Mesenchymal stem cell (in vitro differentiated cells and primary cell): ENCODE results near the gene RNU6-1.

Experiments
- DNase-seq: peaks from one replicate; pipeline ENCODE4 v3.0.0-alpha.2; 2013
- H2AFZ ChIP-seq: one replicate; pipeline ENCODE4 v1.6.1; 2013; ENCODE audit warnings: low read depth, mild to moderate bottlenecking, control low read depth, inconsistent platforms, low read length, moderate library complexity
- H2AK5ac ChIP-seq: 2 replicates; pipeline ENCODE4 v1.6.1; 2013; ENCODE audit warnings: low read length, moderate library complexity, mild to moderate bottlenecking, inconsistent platforms; ENCODE audit not compliant: severe bottlenecking
- H2BK120ac ChIP-seq: one replicate; pipeline ENCODE4 v1.6.1; 2013; ENCODE audit warnings: low read depth, mild to moderate bottlenecking, inconsistent platforms, low read length, moderate library complexity
- H2BK12ac ChIP-seq, 2 experiments: one replicate each; pipeline ENCODE4 v1.6.1; 2013; ENCODE audit warnings: inconsistent platforms in 2 of 2, low read length in 2 of 2, mild to moderate bottlenecking in 2 of 2, moderate library complexity in 2 of 2, control low read depth in 1 of 2
- H2BK15ac ChIP-seq: one replicate; pipeline ENCODE4 v1.6.1; 2013; ENCODE audit warnings: mild to moderate bottlenecking, low read depth, inconsistent platforms; ENCODE audit not compliant: poor library complexity, severe bottlenecking
- H2BK5ac ChIP-seq: 2 replicates; pipeline ENCODE4 v1.6.1; 2013; ENCODE audit warnings: low read depth, mild to moderate bottlenecking, low read length, control low read depth, inconsistent platforms; ENCODE audit not compliant: poor library complexity, severe bottlenecking
- H3K14ac ChIP-seq, 2 experiments: one replicate each; pipeline ENCODE4 v1.6.1; 2013; ENCODE audit warnings: inconsistent platforms in 2 of 2, low read length in 2 of 2, control low read depth in 1 of 2, mild to moderate bottlenecking in 1 of 2, moderate library complexity in 1 of 2
- H3K18ac ChIP-seq, 2 experiments: one replicate each; pipeline ENCODE4 v1.6.1; 2013; ENCODE audit warnings: inconsistent platforms in 2 of 2, low read length in 2 of 2, control low read depth in 1 of 2, low read depth in 1 of 2, mild to moderate bottlenecking in 1 of 2
- H3K23ac ChIP-seq, 2 experiments: one replicate each; pipeline ENCODE4 v1.6.1; 2013; ENCODE audit warnings: inconsistent platforms in 2 of 2, low read length in 2 of 2, mild to moderate bottlenecking in 2 of 2, moderate library complexity in 2 of 2, control low read depth in 1 of 2
- H3K27ac ChIP-seq: 2 replicates; pipeline ENCODE4 v1.5.1; 2013; ENCODE audit warnings: mild to moderate bottlenecking, moderate library complexity, low read length, control low read depth, inconsistent platforms; ENCODE audit not compliant: poor library complexity, severe bottlenecking
- H3K27me3 ChIP-seq, 2 experiments: 2 replicates each; pipeline versions ENCODE4 v1.6.1 to v1.7.0; 2013; ENCODE audit warnings: low read length in 2 of 2, mild to moderate bottlenecking in 2 of 2, moderate library complexity in 2 of 2, control low read depth in 1 of 2, inconsistent platforms in 1 of 2; ENCODE audit not compliant: control insufficient read depth in 1 of 2, insufficient read depth in 1 of 2
- H3K36me3 ChIP-seq, 2 experiments: 2 replicates each; pipeline versions ENCODE4 v1.6.1 to v1.7.0; 2013; ENCODE audit warnings: low read length in 2 of 2, control low read depth in 1 of 2, inconsistent platforms in 1 of 2, low read depth in 1 of 2, mild to moderate bottlenecking in 1 of 2; ENCODE audit not compliant: insufficient read depth in 2 of 2, control insufficient read depth in 1 of 2
- H3K4ac ChIP-seq, 2 experiments: one replicate each; pipeline ENCODE4 v1.6.1; 2013; ENCODE audit warnings: inconsistent platforms in 2 of 2, low read length in 2 of 2, mild to moderate bottlenecking in 2 of 2, moderate library complexity in 2 of 2, control low read depth in 1 of 2, low read depth in 1 of 2
- H3K4me1 ChIP-seq: 2 replicates; pipeline ENCODE4 v1.6.1; 2013; ENCODE audit warnings: low read depth, low read length, control low read depth; ENCODE audit not compliant: control insufficient read depth, insufficient read depth
- H3K4me2 ChIP-seq: 2 replicates; pipeline ENCODE4 v1.6.1; 2013; ENCODE audit warnings: low read length, mild to moderate bottlenecking, inconsistent platforms; ENCODE audit not compliant: poor library complexity, severe bottlenecking
- H3K4me3 ChIP-seq, 2 experiments: 2 replicates each; pipeline versions ENCODE4 v1.5.1 to v1.7.0; 2013; ENCODE audit warnings: low read length in 2 of 2, mild to moderate bottlenecking in 2 of 2, control low read depth in 1 of 2, low read depth in 1 of 2; ENCODE audit not compliant: insufficient read depth in 1 of 2
- H3K79me1 ChIP-seq: replicated peaks from 2 replicates; pipeline ENCODE4 v1.6.1; 2013; ENCODE audit warnings: mild to moderate bottlenecking, control low read depth, low read length, inconsistent platforms; ENCODE audit not compliant: poor library complexity, severe bottlenecking
- H3K9ac ChIP-seq: 2 replicates; pipeline ENCODE4 v1.7.0; 2013; ENCODE audit warnings: mild to moderate bottlenecking, low read length, moderate library complexity
- H3K9me3 ChIP-seq: 2 replicates; pipeline ENCODE4 v1.7.0; 2013; ENCODE audit warnings: mild to moderate bottlenecking, low read length; ENCODE audit not compliant: control insufficient read depth
- H4K8ac ChIP-seq: one replicate; pipeline ENCODE4 v1.6.1; 2013; ENCODE audit warnings: inconsistent platforms, mild to moderate bottlenecking, low read length, moderate library complexity
- H4K91ac ChIP-seq: one replicate; pipeline ENCODE4 v1.6.1; 2013; ENCODE audit warnings: mild to moderate bottlenecking, low read length, inconsistent platforms
- WGBS: methylation state at CpG from one replicate; pipeline ENCODE4 v1.1.7; 2013; ENCODE audit warnings: mixed read lengths; 5-methylcytosine and 5-hydroxymethylcytosine counted together

The RNU6-1 gene

DNA sequence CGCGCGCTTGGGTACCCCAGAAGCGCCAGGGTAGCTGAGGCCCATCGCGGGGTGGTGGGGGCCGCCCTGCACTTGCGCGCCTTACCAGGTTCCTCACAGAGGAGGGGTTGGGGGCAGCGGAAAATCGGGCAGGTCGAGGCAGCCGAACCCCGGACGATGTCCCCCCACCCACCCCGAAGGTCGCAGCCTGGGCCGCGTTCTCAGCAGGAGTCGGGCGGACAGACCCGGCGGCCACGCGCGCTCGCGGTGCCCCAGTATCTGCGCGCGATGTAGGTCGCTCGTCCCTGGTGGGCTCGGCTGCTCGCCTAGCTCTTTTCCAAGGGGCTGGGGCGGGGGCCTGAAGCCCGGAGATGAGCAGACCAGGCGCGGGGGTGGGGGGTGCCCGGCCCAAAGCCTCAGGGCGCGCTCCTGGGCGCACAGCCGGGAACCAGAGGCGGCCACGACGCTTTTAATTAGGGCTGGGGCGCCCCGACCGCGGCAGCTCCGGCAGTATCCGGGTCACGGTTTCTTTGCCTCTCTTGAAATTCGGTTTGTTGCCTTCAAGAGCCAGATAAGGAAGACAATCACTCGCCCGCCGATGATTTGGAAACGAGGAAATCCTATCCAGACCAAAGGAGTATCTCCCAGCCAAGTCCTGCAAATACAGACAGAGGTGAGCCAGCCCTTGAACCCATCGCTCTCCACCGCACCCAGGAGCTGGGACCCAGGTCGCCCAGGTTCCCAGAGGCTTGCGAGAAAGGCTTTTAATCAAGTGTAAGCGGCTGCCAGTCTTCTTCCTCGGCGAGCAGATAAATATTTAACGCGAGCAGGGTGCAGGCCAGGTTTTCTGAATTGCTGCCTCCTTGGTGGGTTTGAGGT is 10.0 kb downstream of the RNU6-1 start:
- Histone ChIP-seq H2AK5ac (no peak overlapping the region), H4K91ac (no peak overlapping the region), H3K14ac (no peak overlapping the region), H4K8ac (no peak overlapping the region), H2BK12ac (no peak overlapping the region), H3K9ac (no peak overlapping the region), H3K4me1 (peaks cover 31% of the 10 kb centered on the region), H3K4ac (no peak overlapping the region), H3K27ac (no peak overlapping the region), H3K4me2 (no peak overlapping the region), H3K18ac (no peak overlapping the region), H3K79me1 (no peaks in the 10 kb centered on the region), H3K4me3 (no peak overlapping the region), H2BK5ac (no peak overlapping the region), H2AFZ (no peak overlapping the region), H3K36me3 (no peaks in the 10 kb centered on the region), H2BK120ac (no peak overlapping the region), H3K23ac (peak overlapping the region in 1 of 2 experiments; percentile 27), H3K9me3 (no peaks in the 10 kb centered on the region), H3K27me3 (peaks cover 89 to 90% of the 10 kb centered on the region in 2 experiments), H2BK15ac (no peak overlapping the region)
- 12% methylated on average over 67 of the region's 68 CpGs for WGBS
- no peak for DNase-seq

DNA sequence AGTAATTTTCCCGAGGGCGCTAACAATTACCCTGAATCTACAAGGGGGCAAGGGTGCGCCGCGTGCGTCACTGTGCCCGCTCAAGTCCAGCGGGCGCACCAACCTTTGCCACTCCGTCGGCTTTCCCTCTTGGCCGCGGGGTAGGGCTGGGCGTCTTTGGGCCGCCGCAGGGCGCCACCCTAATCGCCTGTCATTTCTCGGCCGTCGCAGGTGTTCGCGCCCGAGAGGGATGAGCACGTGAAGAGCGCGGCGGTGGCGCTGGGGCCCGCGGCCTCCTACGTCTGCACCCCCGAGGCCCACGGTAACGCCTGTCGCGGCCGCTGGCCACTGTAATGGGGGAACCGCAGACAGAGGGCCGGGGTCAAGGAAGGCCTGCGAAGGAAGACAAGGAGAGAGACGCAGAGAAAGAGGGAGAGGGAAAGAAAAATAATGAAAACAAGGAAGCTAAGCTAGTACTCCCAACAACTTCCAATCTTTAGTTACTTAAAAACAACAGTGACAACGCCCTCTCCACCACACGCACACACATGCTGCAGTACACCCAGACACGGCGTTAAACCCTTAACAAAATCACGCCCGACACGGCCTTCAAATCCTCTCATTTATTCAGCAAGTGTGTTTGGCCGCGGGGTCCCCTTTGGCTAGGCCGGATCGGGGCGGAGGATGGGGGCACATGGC is 10.7 kb downstream of the RNU6-1 start:
- no peaks in the 10 kb centered on the region for H3K79me1 ChIP-seq
- no peak overlapping the region for H3K4ac ChIP-seq
- no peak overlapping the region for H3K4me2 ChIP-seq
- H3K23ac ChIP-seq = peak overlapping the region in 1 of 2 experiments; percentile 27
- no peak overlapping the region for H2AFZ ChIP-seq
- H3K18ac ChIP-seq = no peak overlapping the region
- peaks cover 26% of the 10 kb centered on the region for H3K4me1 ChIP-seq
- no peak overlapping the region for H3K27ac ChIP-seq
- H2AK5ac ChIP-seq = no peak overlapping the region
- 10% methylated on average over 51 of the region's 54 CpGs for WGBS
- DNase-seq = no peak
- peaks cover 89 to 90% of the 10 kb centered on the region in 2 experiments for H3K27me3 ChIP-seq
- no peak overlapping the region for H2BK120ac ChIP-seq
- H4K91ac ChIP-seq = no peak overlapping the region
- no peak overlapping the region for H3K4me3 ChIP-seq
- H2BK12ac ChIP-seq = no peak overlapping the region
- no peak overlapping the region for H2BK15ac ChIP-seq
- H3K36me3 ChIP-seq = no peaks in the 10 kb centered on the region
- H4K8ac ChIP-seq = no peak overlapping the region
- no peak overlapping the region for H3K9ac ChIP-seq
- no peaks in the 10 kb centered on the region for H3K9me3 ChIP-seq
- no peak overlapping the region for H3K14ac ChIP-seq
- no peak overlapping the region for H2BK5ac ChIP-seq

- H3K9ac ChIP-seq = no peak overlapping the region
- peaks cover 88 to 90% of the 10 kb centered on the region in 2 experiments for H3K27me3 ChIP-seq
- H3K9me3 ChIP-seq = no peaks in the 10 kb centered on the region
- H2BK5ac ChIP-seq = no peak overlapping the region
- H3K4ac ChIP-seq = no peak overlapping the region
- no peak overlapping the region for H4K91ac ChIP-seq
- no peak overlapping the region for H3K4me3 ChIP-seq
- no peaks in the 10 kb centered on the region for H3K36me3 ChIP-seq
- H3K79me1 ChIP-seq = no peaks in the 10 kb centered on the region
- H3K4me2 ChIP-seq = no peak overlapping the region
- no peak overlapping the region for H2AFZ ChIP-seq
- WGBS = 6% methylated on average over 37 of the region's 40 CpGs
- no peak overlapping the region for H3K27ac ChIP-seq
- H2AK5ac ChIP-seq = no peak overlapping the region
- no peak overlapping the region for H3K18ac ChIP-seq
- no peak overlapping the region for H2BK120ac ChIP-seq
- H3K23ac ChIP-seq = no peak overlapping the region
- no peak overlapping the region for H4K8ac ChIP-seq
- H2BK15ac ChIP-seq = no peak overlapping the region
- H3K4me1 ChIP-seq = peaks cover 23% of the 10 kb centered on the region
- no peak overlapping the region for H3K14ac ChIP-seq
- DNase-seq = no peak
- H2BK12ac ChIP-seq = no peak overlapping the region
These were observed 11.4 kb downstream of the RNU6-1 start for GRCh38 chr15:67828278-67828968.
